ENCODE measurements around the gene PTPRN2.
"Not testable (repeated sequence)": the region's sequence is repeated elsewhere in the genome, so short reads cannot be mapped to it uniquely, and the experiment has no call there.

The PTPRN2 gene

DNA sequence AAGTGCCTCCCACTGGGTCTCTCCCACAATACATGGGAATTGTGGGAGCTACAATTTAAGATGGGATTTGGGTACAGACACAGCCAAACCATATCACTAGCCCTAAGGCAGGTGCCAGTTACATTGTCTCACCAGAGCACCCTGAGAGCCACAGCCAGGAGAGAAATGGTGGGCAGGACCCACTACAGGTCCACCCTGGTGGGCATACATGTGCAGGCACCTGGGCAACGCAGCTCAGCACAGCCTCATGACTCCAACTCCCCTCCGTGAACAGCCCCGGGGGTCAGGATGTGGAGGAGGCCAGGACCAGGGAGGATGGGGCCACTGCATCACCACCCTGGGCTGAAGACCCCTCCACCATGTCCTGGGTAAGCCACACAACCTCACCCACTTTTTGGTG is 205.7 kb downstream of the PTPRN2 start:
- no peak for DNase-seq (ENCODE audit: low spot score)
- in situ Hi-C loops (cut with MboI; ENCODE audit: low sequenced_read_pairs, unreplicated experiment): no loop called here
- TF ChIP-seq, protein P1, sequence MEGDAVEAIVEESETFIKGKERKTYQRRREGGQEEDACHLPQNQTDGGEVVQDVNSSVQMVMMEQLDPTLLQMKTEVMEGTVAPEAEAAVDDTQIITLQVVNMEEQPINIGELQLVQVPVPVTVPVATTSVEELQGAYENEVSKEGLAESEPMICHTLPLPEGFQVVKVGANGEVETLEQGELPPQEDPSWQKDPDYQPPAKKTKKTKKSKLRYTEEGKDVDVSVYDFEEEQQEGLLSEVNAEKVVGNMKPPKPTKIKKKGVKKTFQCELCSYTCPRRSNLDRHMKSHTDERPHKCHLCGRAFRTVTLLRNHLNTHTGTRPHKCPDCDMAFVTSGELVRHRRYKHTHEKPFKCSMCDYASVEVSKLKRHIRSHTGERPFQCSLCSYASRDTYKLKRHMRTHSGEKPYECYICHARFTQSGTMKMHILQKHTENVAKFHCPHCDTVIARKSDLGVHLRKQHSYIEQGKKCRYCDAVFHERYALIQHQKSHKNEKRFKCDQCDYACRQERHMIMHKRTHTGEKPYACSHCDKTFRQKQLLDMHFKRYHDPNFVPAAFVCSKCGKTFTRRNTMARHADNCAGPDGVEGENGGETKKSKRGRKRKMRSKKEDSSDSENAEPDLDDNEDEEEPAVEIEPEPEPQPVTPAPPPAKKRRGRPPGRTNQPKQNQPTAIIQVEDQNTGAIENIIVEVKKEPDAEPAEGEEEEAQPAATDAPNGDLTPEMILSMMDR (IDR thresholded peaks at IDR 0.05; ENCODE audit: borderline replicate concordance, control extremely low read depth, extremely low read depth, insufficient read depth, missing control alignments): no peak

DNA sequence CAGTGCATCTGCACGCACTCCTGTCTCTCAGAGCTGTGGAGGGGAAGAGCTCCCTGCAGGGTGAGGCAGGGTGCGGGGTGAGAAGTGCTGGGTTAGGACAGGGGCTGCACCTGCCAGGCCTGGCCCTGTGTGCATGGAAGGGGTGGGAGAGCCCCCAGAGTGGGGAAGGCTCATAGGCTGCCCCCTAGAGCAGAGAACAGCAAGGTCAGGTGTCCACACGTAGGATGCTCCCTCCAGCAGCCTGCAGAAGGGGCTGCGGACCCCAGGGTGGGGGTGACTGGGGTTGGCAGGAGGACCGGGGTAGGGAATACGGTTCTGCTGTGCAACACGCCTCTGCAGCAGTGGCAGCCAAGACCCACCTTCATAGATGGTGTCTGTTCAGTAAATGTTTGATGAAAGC is 208.6 kb downstream of the PTPRN2 start:
- in situ Hi-C loops (cut with MboI; ENCODE audit: low sequenced_read_pairs, unreplicated experiment): no loop called here
- DNase-seq (ENCODE audit: low spot score): no peak
- TF ChIP-seq, protein P1 (IDR thresholded peaks at IDR 0.05; ENCODE audit: borderline replicate concordance, control extremely low read depth, extremely low read depth, insufficient read depth, missing control alignments): no peak

DNA sequence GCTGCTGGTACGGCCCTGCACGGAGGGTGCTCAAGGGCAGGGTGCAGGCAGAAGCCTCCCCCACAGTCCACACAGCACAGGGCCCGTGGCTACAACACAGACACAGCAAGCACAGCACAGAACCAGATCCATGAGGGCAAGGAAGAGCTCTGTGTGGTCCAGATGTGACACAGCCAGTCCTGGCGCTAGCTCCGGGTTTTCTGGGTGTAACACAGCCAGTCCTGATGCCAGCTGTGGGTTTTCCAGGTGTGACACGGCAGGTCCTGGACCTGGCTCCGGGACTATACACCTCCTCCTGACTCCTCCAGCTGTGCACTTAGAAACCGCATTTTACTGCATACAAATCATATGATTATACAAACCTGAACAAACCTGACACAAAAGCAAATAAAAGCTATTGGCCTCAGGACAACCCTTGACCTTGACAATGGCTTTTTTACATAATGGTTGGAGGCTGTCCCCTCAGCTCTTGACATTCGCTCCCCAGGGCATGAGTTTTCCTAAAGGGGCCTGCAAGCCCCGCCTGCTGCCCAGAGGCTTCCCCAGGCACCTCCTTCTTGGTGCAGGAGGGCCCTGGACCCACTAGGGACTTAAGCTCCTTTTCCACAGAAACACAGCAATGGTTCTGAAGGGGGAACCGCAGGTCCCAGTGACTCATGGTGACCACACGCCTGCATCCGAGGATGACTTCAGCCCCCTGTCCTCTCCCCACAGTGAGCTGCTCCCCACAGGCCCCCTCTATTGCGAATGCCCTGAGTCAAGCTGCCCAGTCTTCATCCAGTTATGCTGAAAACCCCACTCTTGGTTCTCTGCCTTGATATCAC is 209.6 kb downstream of the PTPRN2 start:
- in situ Hi-C loops (cut with MboI; ENCODE audit: low sequenced_read_pairs, unreplicated experiment): no loop called here
- TF ChIP-seq, protein P1 (IDR thresholded peaks at IDR 0.05; ENCODE audit: borderline replicate concordance, control extremely low read depth, extremely low read depth, insufficient read depth, missing control alignments): no peak
- DNase-seq (ENCODE audit: low spot score): no peak

DNA sequence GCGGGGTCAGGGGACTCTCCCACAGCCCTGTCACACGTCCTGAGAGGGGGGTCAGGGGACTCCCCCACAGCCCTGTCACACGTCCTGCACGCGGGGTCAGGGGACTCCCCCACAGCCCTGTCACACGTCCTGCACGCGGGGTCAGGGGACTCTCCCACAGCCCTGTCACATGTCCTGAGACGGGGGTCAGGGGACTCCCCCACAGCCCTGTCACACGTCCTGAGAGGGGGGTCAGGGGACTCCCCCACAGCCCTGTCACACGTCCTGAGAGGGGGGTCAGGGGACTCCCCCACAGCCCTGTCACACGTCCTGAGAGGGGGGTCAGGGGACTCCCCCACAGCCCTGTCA is 210.8 kb downstream of the PTPRN2 start:
- DNase-seq (ENCODE audit: low spot score); in situ Hi-C loops (cut with MboI; ENCODE audit: low sequenced_read_pairs, unreplicated experiment): not testable (repeated sequence)

DNA sequence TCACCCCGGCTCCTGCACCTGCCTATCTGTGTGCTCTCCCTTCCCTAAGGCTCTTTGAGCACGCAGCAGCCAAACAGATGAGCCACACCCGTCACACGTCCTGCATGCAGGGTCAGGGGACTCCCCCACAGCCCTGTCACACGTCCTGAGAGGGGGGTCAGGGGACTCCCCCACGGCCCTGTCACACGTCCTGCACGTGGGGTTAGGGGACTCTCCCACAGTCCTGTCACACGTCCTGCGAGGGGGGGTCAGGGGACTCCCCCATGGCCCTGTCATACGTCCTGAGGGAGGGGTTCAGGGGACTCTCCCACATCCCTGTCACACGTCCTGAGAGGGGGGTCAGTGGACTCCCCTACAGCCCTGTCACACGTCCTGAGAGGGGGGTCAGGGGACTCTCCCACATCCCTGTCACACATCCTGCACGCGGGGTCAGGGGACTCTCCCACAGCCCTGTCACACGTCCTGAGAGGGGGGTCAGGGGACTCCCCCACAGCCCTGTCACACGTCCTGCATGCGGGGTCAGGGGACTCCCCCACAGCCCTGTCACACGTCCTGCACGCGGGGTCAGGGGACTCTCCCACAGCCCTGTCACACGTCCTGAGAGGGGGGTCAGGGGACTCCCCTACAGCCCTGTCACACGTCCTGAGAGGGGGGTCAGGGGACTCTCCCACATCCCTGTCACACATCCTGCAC is 211.3 kb downstream of the PTPRN2 start:
- DNase-seq (ENCODE audit: low spot score); in situ Hi-C loops (cut with MboI; ENCODE audit: low sequenced_read_pairs, unreplicated experiment): not testable (repeated sequence)

DNA sequence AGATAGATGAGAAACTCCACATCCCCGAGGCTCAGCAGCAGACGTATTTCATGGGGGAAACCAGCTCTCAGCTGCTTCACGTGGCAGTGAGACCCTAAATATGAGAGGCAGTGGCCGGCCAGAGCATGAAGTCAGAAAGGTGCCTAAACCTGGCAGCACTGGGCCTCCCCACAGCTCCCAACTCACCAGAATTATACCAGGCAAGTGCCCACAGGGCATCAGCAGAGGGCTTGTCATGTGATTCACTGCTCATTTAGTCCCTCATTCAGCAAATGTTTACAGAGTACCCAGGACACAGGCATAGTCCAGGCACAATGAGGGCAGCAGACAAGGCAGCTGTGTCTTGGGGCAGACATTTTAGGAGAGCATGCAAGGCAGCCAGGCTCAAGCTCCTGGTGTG is 212.6 kb downstream of the PTPRN2 start:
- in situ Hi-C loops (cut with MboI; ENCODE audit: low sequenced_read_pairs, unreplicated experiment): no loop called here
- TF ChIP-seq, protein P1 (IDR thresholded peaks at IDR 0.05; ENCODE audit: borderline replicate concordance, control extremely low read depth, extremely low read depth, insufficient read depth, missing control alignments): no peak

DNA sequence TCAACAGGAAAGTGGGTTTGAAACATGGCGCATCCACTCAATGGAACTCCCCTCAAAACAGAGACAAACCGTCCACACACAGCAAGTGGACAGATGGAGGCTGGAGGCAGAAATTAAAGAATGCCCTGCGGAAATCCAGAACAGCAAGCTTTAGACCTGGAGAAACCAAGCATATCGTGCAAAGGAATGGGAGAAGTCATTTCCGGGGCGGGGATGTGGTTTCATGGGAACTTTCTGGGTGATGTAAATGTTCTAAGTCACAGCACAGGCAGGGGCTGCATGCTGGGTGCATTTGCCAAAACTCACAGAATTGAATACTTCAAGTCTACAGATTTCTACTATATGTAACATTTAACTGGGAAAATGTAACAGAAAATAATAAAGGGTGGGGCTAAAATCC is 213.0 kb downstream of the PTPRN2 start:
- DNase-seq (ENCODE audit: low spot score): no peak
- TF ChIP-seq, protein P1 (IDR thresholded peaks at IDR 0.05; ENCODE audit: borderline replicate concordance, control extremely low read depth, extremely low read depth, insufficient read depth, missing control alignments): no peak
- in situ Hi-C loops (cut with MboI; ENCODE audit: low sequenced_read_pairs, unreplicated experiment): no loop called here

More for the DNA sequence above, 212.6 kb downstream of the PTPRN2 start:
- no peak for DNase-seq (ENCODE audit: low spot score)
